CD4-positive, alpha-beta T cell treated with Interleukin-12 subunit alpha and Interleukin-12 subunit beta, for 1 hour (primary cell): ENCODE results near the gene NOL4L.
"Not testable (repeated sequence)": the region's sequence is repeated elsewhere in the genome, so short reads cannot be mapped to it uniquely, and the experiment has no call there.

Experiments used
- DNase-seq: peaks from one replicate; pipeline ENCODE4 v3.0.0-alpha.2; 2020

Gene NOL4L

DNA sequence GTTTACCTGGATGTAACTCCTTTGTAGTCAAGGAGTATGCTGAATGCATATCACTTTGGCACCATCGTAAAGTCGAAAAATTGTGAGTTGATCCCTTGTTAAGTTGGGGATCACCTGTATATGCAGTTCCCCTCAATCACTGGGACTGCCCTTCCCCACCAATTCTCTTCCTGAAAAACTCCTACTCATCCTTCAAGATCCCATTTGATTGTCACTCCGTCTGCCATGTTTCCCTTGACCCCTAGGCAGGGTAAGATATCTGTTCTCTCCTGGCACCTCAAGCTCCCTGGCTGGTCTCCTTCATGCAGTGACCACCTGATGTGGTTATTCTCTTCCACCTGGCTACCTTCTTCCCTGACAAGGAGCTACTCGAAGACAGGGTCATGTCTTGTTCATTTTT, 10.0 kb upstream of the NOL4L start:
- no peak for DNase-seq

DNA sequence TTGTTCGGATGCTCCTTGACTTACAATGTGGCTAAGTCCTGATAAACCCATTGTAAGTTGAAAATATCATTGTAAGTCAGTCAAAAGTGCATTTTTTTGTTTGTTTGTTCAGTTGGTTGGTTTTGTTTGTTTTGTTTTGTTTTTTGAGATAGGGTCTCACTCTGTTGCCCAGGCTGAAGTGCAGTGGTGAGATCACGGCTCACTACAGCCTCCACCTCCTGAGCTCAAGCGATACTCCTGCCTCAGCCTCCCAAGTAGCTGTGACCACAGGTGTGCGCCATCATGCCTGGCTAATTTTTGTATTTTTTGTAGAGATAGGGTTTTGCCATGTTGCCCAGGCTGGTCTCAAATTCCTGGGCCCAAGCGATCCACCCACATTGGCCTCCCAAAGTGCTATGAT, 9.5 kb upstream of the NOL4L start:
- not testable (repeated sequence) for DNase-seq

DNA sequence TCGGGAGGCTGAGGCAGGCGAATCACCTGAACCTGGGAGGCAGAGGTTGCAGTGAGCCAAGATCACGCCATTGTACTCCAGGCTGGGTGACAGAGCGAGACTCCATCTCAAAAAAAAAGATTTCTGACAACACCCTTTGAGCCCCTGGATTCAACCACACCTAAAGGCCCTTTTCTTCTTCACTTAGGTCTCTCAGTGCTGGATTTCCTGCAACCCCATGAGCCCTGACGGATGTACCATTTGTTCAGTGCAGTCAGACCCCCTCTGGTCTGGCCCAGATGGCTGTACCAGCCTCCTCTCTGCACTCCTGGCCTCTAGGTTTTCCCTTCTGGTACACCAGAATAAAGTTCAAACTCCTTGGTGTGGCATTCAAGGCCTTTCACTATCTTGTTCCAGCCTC, 9.1 kb upstream of the NOL4L start:
- DNase-seq, result no peak

DNA sequence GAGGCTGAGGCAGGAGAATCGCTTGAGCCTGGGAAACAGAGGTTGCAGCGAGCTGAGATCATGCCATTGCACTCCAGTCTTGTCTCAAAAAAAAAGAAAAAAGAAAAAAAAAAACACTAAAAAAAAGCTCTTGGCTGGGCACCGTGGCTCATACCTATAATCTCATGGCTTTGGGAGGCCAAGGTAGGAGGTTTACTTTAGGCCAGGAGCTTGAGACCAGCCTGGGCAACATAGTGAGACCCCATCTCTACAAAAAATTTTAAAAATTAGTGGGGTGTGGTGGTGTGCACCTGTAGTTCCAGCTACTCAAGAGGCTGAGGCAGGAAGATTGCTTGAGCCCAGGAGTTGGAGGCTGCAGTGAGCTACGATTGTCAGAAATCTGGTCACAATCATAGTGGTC, 7.5 kb upstream of the NOL4L start:
- DNase-seq, result not testable (repeated sequence)

DNA sequence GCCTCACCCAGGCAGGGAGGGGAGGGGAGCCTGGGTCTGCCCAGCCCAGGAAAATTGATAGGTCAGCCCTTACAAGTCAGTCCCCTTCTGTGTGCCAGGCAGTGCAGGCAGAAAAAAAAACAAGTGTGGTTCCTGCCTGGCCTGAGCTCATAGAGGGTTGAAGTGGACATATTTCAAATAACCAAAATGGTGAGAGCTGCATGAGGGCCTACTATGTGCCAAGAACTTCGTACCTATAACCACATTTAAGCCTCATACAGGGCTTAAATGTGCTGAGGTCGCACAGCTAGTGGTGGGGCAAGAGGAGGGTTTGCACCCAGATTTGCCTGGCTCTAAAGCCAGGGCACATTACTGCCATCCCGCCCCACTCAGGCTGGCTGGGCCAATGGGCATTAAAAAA, 6.9 kb upstream of the NOL4L start:
- DNase-seq, result no peak

DNA sequence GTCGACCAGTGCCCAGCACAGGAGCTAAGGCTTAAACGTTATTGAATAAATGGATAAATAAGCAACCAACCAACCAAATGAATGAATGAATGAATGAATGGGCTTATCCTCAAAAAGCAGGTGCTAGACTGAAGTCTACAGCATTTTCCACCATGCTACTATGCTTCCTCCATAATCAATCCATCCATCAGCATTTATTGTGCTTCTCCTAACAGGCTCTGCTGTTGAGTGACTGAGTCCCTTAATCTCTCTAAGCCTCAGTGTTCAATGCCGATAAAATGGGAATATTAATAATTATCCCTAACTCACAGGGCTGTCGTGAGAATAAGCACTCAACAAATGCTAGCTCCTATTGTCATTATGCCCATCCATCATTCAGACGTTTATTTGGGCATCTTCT, 4.6 kb upstream of the NOL4L start:
- no peak for DNase-seq

DNA sequence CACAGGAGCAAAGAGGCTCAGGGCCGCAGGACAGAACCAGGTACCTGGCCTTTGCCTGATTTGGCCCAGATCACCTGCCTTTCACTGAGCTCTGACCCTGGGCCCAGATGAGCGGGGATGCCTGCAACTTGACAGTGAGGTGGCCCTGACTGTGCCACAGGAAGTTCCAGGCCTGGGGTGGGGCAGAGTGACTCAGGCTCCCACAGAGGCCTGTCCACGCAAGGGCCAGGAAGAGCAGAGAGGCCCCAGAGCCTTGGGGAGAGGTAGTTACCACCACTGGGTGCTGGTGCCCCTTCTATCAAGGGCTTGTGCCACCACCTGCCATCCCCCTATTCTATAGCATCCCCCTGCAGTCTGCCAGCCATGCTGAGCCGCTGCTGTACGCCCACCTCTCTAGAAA, 4.1 kb upstream of the NOL4L start:
- DNase-seq, result no peak

DNA sequence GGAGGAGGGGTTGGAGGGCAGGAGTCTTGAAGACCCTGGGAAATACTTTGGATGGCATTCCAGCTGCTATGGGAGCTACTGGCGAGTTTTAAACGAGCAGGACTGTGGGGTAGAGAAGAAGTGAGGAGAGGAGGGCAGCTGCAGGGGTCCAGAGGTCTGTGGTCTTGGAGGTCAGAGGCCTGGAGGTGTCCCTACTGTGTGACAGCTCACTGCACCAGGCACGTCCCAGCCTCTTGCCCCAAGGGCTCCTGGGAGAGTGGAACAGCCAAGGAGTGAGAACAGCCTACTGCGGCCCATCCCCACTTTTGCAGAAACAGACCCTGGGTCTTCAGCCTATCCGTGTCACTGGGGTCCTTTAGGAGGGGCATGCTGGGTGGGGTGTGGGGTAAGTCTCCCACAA, 2.9 kb upstream of the NOL4L start:
- no peak for DNase-seq

DNA sequence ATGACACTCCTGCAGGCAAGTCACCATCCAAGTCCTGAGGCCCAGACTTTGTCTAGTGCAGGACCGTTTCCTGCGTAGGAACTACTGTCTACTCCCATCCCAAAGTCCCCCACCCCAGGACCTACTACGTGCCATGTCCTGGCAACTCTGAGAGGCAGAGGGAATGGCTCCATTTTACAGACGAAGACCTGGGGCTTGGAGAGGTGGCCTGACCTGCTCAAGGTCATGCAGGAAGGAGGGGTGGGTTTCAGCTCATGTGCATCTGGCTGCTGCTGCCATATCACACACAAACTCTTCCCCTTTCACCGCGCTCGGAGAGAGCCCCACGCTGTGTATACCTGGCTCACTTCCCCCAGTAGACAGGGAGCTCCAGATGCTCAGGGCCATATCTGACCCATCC, 1.2 kb upstream of the NOL4L start:
- no peak for DNase-seq

DNA sequence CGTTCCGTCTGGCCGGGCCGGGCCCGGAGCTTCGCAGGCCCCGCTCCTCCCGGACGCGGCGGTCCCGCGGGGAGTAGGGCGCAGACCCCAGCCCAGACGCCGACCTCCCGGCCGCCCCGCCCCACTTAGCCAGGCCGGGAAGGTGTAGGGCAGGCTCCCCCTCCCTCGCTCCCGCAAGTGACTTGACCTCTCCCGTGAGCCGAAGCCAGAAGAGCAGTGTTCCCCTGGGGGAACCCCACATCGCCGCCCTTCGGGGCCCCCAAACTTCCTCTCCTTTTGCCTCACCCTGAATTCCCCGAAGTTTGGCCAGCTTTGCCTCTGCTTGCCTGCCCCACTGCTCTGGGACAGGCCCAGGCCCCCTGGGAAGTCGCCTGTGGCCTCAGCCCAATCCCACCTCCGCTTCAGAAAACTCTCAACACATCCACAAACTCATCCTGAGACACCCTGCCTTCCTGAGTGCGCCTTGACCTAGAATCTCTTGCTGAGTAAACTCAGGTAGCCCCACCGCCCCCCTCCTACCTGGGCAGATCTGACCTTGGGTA, 524 bp upstream of the NOL4L start:
- DNase-seq, result peak; percentile 20

DNA sequence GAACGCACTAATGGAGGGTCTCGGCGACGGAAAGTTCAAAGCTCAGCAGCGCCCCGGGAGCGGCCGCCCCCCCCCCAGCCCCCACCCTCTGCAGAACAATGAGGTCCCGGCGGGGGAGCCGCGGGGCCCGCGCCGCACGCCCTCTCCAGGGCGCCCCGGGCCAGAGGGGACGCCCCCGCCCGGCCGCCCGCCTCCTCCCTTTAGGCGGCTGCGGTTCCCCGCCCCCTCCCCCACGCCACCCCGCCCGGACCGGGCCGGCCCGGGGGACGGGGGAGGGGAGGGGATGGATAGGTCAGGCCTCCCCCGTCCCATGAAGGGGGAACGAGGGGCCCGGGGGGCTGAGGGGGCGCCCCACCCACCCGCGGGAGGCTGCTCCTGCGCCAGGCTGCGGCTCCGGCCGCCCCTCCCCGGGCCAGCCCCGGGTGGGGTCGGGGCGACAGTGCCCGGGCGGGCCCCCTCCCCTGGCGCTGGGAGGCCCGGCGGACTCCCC, 1.5 kb downstream of the NOL4L start:
- DNase-seq, result peak; percentile 30

DNA sequence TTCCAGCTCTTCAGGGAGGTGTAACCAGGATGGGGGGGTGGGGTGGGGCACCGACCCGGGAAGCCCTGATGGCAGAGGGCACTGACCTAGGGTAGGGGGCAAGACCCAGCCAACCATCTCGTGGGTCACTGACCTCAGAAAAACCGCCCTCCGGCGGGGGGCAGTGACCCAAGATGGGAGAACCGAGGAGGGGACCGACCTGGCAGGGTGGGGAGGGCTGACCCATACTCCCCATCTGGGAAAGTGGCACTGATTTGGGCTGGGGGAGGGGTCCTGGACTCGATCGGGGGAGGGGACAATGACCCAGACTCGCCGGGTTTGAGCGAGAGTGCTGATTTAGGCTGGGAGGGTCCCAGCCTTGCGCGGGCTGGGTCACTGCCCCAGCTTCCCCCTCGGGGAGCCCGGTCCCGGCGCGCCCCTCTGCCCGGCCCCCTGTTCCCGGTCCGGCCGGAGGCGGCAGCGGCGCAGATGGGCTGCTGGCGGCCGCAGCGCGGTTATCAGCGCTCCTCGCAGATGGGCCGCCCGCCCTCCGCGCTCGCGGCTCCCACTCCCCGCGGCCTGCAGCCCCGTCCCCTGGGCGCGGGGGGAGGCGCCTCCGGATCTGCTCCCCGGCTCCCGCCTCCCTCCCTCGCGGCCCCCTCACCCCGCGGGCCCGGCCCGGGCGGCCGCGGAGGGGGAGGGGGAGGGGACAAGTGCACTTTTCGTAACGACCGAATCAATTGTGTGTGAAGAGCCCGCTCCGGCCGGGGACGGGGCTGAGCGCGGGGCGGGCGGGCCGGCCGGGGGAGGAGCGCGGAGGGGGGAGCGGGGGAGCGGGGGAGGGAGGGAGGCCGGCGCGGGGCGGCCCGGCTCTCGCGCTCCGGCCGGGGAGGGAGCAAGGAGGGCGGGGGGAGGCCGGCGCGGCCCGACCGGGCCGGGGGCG, 2.2 kb downstream of the NOL4L start:
- peak; percentile 38 for DNase-seq

DNA sequence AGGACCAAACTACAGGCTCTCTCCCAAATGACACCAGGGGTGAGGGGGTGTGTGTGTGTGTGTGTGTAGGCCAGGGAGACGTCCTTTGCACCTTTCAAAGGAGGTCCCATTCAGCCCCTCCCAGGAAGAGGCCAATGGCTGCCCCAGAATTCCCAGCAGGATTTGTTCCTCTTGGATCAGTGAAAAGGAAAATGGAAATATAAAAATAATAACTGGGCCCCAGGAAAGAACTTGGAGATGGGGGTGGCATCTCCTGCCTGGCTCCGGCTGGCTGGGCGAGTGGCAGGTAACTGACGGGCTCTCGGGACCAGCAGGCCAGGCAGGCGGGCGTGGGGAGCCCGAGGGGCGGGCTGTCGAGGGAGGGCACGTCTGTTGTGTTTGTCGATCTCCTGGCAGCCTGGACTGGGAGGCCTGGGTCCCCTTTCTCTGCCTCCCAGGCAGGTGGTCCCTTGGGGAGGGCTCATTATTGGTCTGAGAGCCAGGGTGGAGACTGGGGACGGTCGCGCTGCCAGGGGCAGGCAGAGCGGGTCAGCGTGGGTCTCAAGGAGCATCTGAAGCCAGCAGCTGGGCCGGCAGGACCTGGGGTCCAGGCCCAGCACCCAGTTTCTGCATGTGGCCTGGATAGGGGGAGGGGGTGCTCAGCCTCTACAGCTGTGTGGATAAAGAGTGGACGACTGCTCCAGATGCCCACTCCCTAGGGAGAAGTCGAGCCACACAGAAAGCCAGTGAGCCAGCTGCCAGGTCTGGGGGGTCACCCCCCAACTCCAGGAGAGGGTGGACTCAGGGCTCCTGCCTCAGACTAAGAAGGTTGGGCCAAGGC, 3.1 kb downstream of the NOL4L start:
- DNase-seq, result no peak

DNA sequence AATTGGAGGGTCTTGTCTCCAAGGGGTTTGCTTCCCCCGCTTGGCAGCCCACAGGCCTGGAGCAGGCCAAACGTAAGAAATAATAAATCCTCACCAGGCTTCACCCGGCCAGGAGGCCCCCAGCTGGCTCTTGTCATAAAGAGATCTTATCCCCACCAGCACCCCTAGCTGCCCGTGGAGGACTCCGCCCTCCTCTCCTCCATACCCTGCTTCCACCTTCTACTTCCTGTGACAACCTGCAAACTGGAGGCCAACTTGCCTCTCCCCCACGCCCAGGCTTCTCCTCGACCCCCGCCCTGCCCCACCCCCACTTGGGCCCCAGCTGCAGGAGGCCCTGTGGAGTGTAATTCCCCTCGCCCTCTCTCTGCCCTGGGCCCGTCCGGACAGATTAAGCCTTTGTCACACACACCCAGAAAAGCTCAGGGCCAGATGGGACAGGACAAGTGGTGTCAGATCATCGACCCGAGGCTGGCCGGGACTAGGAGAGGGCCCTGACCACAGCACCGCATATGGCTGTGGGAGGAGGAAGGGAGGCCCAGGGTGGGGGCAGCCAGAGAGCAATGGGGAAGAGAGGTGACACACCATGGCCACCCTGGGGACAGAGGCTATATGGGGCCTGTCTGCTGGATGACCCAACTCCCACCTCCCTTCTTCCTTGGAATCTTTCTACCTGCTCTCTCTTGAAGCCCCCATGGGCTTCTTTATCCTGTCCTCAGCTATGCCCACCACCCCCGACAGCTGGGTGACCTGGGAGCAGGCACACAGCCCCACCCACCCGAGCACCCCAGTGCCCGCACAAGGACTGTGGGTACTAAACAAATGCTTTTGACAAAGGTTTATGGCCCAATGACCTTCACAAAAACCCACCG, 3.9 kb downstream of the NOL4L start:
- peak; percentile 26 for DNase-seq

DNA sequence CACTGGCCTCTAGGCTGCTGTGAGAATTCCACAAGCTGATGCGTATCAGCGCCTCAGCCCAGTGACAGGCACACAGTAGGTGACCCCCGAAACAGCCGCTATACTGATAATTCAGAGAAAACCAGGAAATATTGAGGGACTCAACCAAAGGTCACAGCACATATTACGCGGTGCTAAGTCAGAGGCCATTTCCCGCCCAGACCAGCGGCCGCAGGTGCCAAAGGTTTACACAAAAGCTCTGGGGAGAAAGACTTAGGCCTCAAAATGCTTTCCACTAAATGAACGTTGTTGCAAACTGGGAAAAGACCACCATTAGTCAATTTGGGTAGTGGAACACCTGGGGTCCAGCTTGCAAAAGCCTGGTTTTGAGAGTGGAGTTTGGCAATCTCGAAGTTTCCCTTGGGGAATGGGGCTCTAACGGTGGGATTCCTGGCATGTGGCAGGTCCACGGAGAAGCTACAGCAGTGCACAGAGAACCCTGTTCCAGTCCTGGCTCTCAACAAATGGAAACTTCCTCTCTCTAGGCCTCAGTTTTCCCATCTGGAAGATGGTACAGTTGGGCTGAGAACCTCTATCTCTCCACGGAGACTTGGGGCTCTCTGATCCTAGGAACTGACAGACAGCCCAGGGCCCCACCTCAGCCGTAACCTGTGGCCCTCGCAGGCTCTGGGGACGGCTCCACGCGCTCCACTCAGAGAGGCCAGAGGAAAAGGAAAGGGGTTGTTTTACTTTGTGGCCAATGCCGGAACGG, 4.7 kb downstream of the NOL4L start:
- no peak for DNase-seq

DNA sequence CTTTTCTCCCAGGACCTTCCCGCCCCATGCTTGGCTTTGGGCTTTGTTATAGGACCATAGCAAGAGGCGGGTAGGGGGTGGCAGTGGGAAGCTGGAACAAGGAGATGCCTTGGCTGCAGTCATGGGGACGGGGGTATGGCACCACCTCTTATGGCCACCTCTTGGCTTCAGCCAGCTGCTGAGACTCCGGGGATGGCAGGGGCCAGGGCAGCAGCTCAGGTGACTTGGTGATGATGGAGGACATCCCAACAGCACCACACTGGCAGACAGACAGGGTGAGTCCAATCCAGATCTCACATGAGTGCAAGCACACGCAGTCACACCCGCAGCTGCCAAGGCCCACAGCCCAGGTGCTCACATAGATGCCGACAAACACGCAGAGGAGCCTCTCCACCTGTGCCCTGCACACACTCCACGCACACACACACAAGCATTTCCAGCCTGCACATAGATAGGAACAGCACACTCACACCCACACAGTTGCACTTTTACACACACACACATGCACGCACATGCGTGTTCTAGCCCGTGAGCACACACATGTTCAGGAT, 6.2 kb downstream of the NOL4L start:
- no peak for DNase-seq

DNA sequence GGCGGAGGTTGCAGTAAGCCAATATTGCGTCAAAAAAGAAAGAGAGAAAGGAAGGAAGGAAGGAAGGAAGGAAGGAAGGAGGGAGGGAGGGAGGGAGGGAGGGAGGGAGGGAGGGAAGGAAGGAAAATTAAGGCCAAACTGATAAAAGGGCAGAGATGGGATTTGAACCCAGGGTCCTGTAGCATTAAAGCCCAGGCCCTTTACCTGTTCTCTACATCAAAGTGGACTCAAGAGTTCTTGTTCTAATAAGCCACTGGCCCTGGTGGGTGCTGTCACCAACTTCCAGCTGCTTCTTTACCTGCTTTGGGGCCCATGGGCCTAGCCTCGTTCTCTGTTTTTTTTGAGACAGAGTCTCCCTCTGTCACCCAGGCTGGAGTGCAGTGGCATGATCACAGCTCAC, 7.1 kb downstream of the NOL4L start:
- not testable (repeated sequence) for DNase-seq

DNA sequence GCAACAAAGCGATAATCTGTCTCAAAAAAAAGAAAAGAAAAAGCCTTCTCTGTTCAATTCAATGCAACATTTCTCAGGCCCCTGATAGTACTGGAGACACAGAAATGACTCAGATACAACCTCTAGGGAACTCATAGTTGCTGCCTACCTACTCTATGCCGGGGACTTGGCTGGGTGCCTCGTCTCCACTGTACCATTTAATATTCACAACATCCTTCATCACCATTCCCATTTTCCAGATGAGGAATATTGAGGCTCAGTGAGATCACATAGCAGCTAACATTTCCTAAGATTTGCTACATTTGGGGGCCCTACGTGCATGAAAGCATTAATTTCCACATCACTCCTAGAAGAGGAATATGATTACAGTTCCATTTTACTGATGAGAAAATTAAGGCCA, 7.5 kb downstream of the NOL4L start:
- no peak for DNase-seq

DNA sequence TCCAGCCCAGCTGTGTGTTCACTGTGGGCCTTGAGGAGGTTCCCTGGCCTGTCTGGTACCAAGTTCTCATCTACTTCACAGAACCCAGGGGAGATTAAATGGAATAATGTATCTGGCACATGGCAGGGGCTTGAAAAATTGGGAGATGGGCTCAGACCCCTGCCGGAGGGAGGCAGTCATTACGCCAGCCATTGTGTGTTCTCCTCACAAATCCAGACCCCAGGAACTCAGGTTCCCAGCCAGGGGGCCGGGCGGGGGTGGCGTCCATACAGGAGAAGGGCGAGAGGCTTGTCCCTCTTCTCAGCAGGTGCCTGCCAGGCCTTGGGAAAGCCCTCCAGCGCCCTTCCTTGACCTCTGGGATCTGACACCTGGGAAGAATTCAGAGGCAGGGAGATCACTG, 8.1 kb downstream of the NOL4L start:
- DNase-seq, result no peak

DNA sequence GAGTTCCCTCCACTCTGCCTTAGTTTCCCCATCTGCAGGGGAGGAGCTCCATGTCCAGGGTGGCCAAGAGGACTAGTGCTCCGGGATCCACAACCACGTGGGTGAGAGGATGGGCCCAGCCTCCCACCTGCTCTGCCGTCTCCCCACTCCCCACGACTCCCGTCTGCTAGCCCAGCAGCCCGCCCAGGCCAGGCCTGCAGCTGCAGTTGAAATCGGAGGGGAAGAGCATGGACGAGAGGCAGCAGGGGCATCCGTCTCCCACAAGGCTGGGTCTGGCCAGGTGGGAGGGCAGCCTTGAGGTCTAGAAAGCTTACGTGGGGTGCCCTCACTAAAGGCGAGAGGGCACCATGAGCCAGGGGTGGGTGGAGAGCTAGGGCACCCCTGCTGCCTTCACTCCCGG, 8.6 kb downstream of the NOL4L start:
- DNase-seq, result no peak

DNA sequence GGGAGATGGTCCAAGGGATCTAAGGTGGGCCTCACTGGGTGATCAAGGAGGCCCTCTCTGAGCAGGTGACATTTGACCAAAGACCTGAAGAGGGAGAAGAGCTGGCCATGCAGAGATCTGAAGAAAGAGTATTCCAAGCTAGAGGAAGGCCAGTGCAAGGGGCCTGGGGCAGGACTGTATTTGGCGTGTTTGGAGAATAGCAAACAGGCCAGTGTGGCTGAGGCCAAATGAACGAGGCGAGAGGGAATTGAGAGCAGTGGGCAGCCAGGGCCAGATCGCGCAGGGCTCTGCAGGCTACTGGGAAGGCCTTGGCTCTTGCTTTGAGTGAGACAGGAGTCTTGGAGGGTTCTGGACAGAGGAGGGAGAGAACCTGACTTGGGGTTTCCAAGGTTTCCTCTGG, 9.3 kb downstream of the NOL4L start:
- DNase-seq, result no peak

DNA sequence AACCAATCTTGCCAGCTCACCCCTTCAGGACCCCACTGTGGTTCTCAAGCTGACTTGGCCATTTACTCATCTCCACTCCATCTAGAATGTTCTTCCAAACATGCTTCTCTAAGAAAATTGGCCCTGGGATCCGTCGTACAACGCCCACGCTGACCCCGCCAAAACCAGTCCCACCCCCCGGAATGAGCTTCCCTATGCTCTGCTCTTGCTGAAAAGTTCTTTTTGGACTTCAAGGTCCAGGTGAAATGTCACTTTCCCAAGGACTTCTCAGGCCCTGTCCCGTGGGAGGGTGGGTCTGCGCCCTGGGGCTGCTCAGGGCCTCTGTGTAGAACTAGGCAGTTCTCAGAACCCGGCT, 9.9 kb downstream of the NOL4L start:
- no peak for DNase-seq
